ENCODE results near the gene SSBP2. TPM values are rescaled to one million over a fixed set of nuclear protein-coding genes. Genes with fewer than 3 reads are reported as not detected.
"Not testable (repeated sequence)": the region's sequence is repeated elsewhere in the genome, so short reads cannot be mapped to it uniquely, and the experiment has no call there.

The SSBP2 gene
- total and polyA plus RNA-seq, 2 donors (not counting 3 experiments of a cell fraction or from before 2014, with no cell fraction given) = 9.6 to 11.5 TPM

- H2AFZ ChIP-seq (ENCODE audit: low read depth, low read length) = no peak overlapping the region
- no peaks in the 10 kb centered on the region for H3K27me3 ChIP-seq (ENCODE audit: control insufficient read depth in 2 of 2, insufficient read depth in 2 of 2, low read length in 2 of 2)
- dilution Hi-C loops (cut with MboI; ENCODE audit: extremely low pct_ligation_motif_present, low sequenced_read_pairs) (no loop called here), intact Hi-C loops (cut with micrococcal nuclease) (no loop called here)
- no peak overlapping the region for H3K4me3 ChIP-seq (replicated peaks in 1 of 3; ENCODE audit: insufficient read depth in 1 of 3, low read depth in 1 of 3, low read length in 3 of 3)
- DNase-seq (ENCODE audit: low read depth, low spot score) (no peak), FAIRE-seq (no peak)
- H4K20me1 ChIP-seq (replicated peaks; ENCODE audit: control insufficient read depth, extremely low read depth, insufficient read depth, low read length) = no peaks in the 10 kb centered on the region
- H3K4me1 ChIP-seq (ENCODE audit: control insufficient read depth, extremely low read depth, insufficient read depth, low read length) = peaks cover 10% of the 10 kb centered on the region
- CTCF ChIA-PET = interaction anchor here (1.2 to 1.3 kb wide), 2 partner anchors 8 to 9 kb away, joined by 3 to 4 read pairs; no protein-coding TSS in a partner anchor
- BruUV-seq (replicated peaks) = no TSS peak
- H3K36me3 ChIP-seq (ENCODE audit: control insufficient read depth in 2 of 2, extremely low read depth in 1 of 2, insufficient read depth in 2 of 2, low read length in 2 of 2) = no peaks in the 10 kb centered on the region
- no peaks in the 10 kb centered on the region for H3K9me1 ChIP-seq (replicated peaks; ENCODE audit: control insufficient read depth, extremely low read depth, insufficient read depth, low read length)
- H3K4me2 ChIP-seq (ENCODE audit: insufficient read depth, low read length) = no peak overlapping the region
- no peaks in the 10 kb centered on the region for H3K9me3 ChIP-seq (replicated peaks; ENCODE audit: control insufficient read depth, insufficient read depth, low read length)
- H3K27ac ChIP-seq (ENCODE audit: insufficient read depth, low read depth, low read length) = no peak overlapping the region
- TF ChIP-seq FOS (IDR thresholded peaks at IDR 0.05; ENCODE audit: borderline replicate concordance, insufficient read depth, low read length) (no peak), POLR2A (IDR thresholded peaks at IDR 0.05; ENCODE audit: low read depth, low read length) (no peak), MYC (IDR thresholded peaks at IDR 0.05; ENCODE audit: low read depth, low read length) (no peak), JUN (IDR thresholded peaks at IDR 0.05; ENCODE audit: borderline replicate concordance, insufficient read depth, insufficient read length, low read depth) (no peak), EZH2 (IDR thresholded peaks at IDR 0.05; ENCODE audit: borderline replicate concordance, low read depth, low read length, severe bottlenecking) (no peak), POLR2AphosphoS5 (IDR thresholded peaks at IDR 0.05; ENCODE audit: insufficient read depth, low read depth, low read length) (no peak), GATA2 (IDR thresholded peaks at IDR 0.05; ENCODE audit: insufficient read depth, insufficient read length, low read depth, low read length) (no peak)
- TF ChIP-seq, protein P1, sequence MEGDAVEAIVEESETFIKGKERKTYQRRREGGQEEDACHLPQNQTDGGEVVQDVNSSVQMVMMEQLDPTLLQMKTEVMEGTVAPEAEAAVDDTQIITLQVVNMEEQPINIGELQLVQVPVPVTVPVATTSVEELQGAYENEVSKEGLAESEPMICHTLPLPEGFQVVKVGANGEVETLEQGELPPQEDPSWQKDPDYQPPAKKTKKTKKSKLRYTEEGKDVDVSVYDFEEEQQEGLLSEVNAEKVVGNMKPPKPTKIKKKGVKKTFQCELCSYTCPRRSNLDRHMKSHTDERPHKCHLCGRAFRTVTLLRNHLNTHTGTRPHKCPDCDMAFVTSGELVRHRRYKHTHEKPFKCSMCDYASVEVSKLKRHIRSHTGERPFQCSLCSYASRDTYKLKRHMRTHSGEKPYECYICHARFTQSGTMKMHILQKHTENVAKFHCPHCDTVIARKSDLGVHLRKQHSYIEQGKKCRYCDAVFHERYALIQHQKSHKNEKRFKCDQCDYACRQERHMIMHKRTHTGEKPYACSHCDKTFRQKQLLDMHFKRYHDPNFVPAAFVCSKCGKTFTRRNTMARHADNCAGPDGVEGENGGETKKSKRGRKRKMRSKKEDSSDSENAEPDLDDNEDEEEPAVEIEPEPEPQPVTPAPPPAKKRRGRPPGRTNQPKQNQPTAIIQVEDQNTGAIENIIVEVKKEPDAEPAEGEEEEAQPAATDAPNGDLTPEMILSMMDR (IDR thresholded peaks at IDR 0.05; ENCODE audit: extremely low read depth in 1 of 2, insufficient read depth in 1 of 2, low read depth in 1 of 2, low read length in 2 of 2) = no peak
- TF ChIP-seq, protein P2, sequence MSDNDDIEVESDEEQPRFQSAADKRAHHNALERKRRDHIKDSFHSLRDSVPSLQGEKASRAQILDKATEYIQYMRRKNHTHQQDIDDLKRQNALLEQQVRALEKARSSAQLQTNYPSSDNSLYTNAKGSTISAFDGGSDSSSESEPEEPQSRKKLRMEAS (IDR thresholded peaks at IDR 0.05; ENCODE audit: insufficient read depth, insufficient read length) = no peak
- POLR2A ChIA-PET = no interaction called here
- no peak overlapping the region for H3K9ac ChIP-seq (replicated peaks; ENCODE audit: extremely low read depth, insufficient read depth, low read length)
- H3K79me2 ChIP-seq (ENCODE audit: control insufficient read depth, insufficient read depth, low read length) = no peaks in the 10 kb centered on the region
These were observed 33.7 kb downstream of the SSBP2 start for GRCh38 chr5:81717226-81717625.

- H3K27me3 ChIP-seq (ENCODE audit: control insufficient read depth in 2 of 2, insufficient read depth in 2 of 2, low read length in 2 of 2); H3K27ac ChIP-seq (ENCODE audit: insufficient read depth, low read depth, low read length); POLR2A ChIA-PET; intact Hi-C loops (cut with micrococcal nuclease); DNase-seq (ENCODE audit: low read depth, low spot score); H4K20me1 ChIP-seq (replicated peaks; ENCODE audit: control insufficient read depth, extremely low read depth, insufficient read depth, low read length); H3K4me2 ChIP-seq (ENCODE audit: insufficient read depth, low read length); CTCF ChIA-PET; BruUV-seq (replicated peaks); H3K79me2 ChIP-seq (ENCODE audit: control insufficient read depth, insufficient read depth, low read length); H2AFZ ChIP-seq (ENCODE audit: low read depth, low read length); H3K9ac ChIP-seq (replicated peaks; ENCODE audit: extremely low read depth, insufficient read depth, low read length); H3K9me1 ChIP-seq (replicated peaks; ENCODE audit: control insufficient read depth, extremely low read depth, insufficient read depth, low read length); H3K4me3 ChIP-seq (replicated peaks in 1 of 3; ENCODE audit: insufficient read depth in 1 of 3, low read depth in 1 of 3, low read length in 3 of 3); dilution Hi-C loops (cut with MboI; ENCODE audit: extremely low pct_ligation_motif_present, low sequenced_read_pairs); H3K9me3 ChIP-seq (replicated peaks; ENCODE audit: control insufficient read depth, insufficient read depth, low read length); H3K36me3 ChIP-seq (ENCODE audit: control insufficient read depth in 2 of 2, extremely low read depth in 1 of 2, insufficient read depth in 2 of 2, low read length in 2 of 2); FAIRE-seq: not testable (repeated sequence)
- H3K4me1 ChIP-seq (ENCODE audit: control insufficient read depth, extremely low read depth, insufficient read depth, low read length) = peaks cover 10% of the 10 kb centered on the region
These were observed 36.8 kb downstream of the SSBP2 start for GRCh38 chr5:81714076-81714475.
